GM04504 (cell line): ENCODE data around the gene CTSH.
"Not testable (repeated sequence)": the region's sequence is repeated elsewhere in the genome, so short reads cannot be mapped to it uniquely, and the experiment has no call there.

Experiments used
- DNase-seq: peaks from one replicate; pipeline ENCODE4 v3.0.0-alpha.2; 2012; ENCODE audit warnings: low read depth

The CTSH gene

GRCh38 chr15:78938658-78939488, 6.0 kb downstream of the CTSH start:
- DNase-seq: no peak

- no peak for DNase-seq
These were observed 7.6 kb downstream of the CTSH start for GRCh38 chr15:78937132-78937739.

- no peak for DNase-seq
These were observed 10.2 kb downstream of the CTSH start for GRCh38 chr15:78934655-78935023.

- DNase-seq: no peak
These were observed 10.8 kb downstream of the CTSH start for GRCh38 chr15:78933823-78934654.

- no peak for DNase-seq
These were observed 11.5 kb downstream of the CTSH start for GRCh38 chr15:78933187-78933822.

GRCh38 chr15:78932258-78932808, 12.5 kb downstream of the CTSH start:
- DNase-seq: no peak

- no peak for DNase-seq
These were observed 13.2 kb downstream of the CTSH start for GRCh38 chr15:78931439-78932257.

GRCh38 chr15:78930577-78931388, 14.1 kb downstream of the CTSH start:
- peak; percentile 94 for DNase-seq

GRCh38 chr15:78929536-78930264, 15.1 kb downstream of the CTSH start:
- no peak for DNase-seq

GRCh38 chr15:78928616-78929093, 16.2 kb downstream of the CTSH start:
- DNase-seq: no peak

GRCh38 chr15:78928176-78928575, 16.7 kb downstream of the CTSH start:
- not testable (repeated sequence) for DNase-seq

- DNase-seq: no peak
These were observed 17.6 kb downstream of the CTSH start for GRCh38 chr15:78927077-78927790.

- no peak for DNase-seq
These were observed 18.7 kb downstream of the CTSH start for GRCh38 chr15:78925956-78926743.

- DNase-seq: no peak
These were observed 19.7 kb downstream of the CTSH start for GRCh38 chr15:78925076-78925624.

- no peak for DNase-seq
These were observed 21.1 kb downstream of the CTSH start for GRCh38 chr15:78923480-78924360.

- DNase-seq: no peak
These were observed 21.8 kb downstream of the CTSH start for GRCh38 chr15:78923015-78923414.

- no peak for DNase-seq
These were observed 22.3 kb downstream of the CTSH start for GRCh38 chr15:78922527-78922926.
